ENCODE results near the gene MOB3A. TPM values are rescaled to one million over a fixed set of nuclear protein-coding genes. Genes with fewer than 3 reads are reported as not detected.
A peak's percentile ranks its signal among the peaks of the same experiment; 100 is the strongest.

The MOB3A gene
- total and polyA plus RNA-seq, 9 of the 15 experiments (the other 6 are each of a cell fraction or from before 2014, with no cell fraction given), result 1.1 to 24.1 (median 6.0) TPM

GRCh38 chr19:2055931-2056836 lies 39.9 kb downstream of the MOB3A start (continued):
- TF ChIP-seq TRIM24 (IDR thresholded peaks at IDR 0.05), result peak; percentile 29 to 37; a peak in 2 of 4 replicates
- peak; percentile 61 for TF ChIP-seq MTA2 (IDR thresholded peaks at IDR 0.05; ENCODE audit: low read depth)
- peak in 1 of 2 experiments; percentile 30; a peak in 1 of 4 replicates for TF ChIP-seq TBL1XR1 (IDR thresholded peaks at IDR 0.05; ENCODE audit: low read length in 2 of 2)
- 0 out of 2 replicates have a peak, but pooled peaks have one; percentile 16 for TF ChIP-seq MYNN (IDR thresholded peaks at IDR 0.05)
- TF ChIP-seq MYNN (CRISPR knock-in tag; IDR thresholded peaks at IDR 0.05), result no peak
- peak; percentile 55 for TF ChIP-seq RBM25 (IDR thresholded peaks at IDR 0.05; ENCODE audit: low read depth, low read length, severe bottlenecking)
- TF ChIP-seq ZNF140 (CRISPR knock-in tag; IDR thresholded peaks at IDR 0.05), result no peak
- no peak for TF ChIP-seq MXI1 (IDR thresholded peaks at IDR 0.05; ENCODE audit: low read depth, low read length)
- no peak for TF ChIP-seq TCF7 (IDR thresholded peaks at IDR 0.05; ENCODE audit: borderline replicate concordance)
- TF ChIP-seq NELFE (IDR thresholded peaks at IDR 0.05; ENCODE audit: insufficient read depth, insufficient read length), result no peak
- peak in 1 of 2 experiments; percentile 87; a peak in 1 of 4 replicates for TF ChIP-seq NONO (IDR thresholded peaks at IDR 0.05; ENCODE audit: low read depth in 2 of 2, low read length in 1 of 2)
- no peak; the same call in 1 of the 2 replicates for TF ChIP-seq ZNF830 (CRISPR knock-in tag; IDR thresholded peaks at IDR 0.05)
- TF ChIP-seq NR2C2 (CRISPR knock-in tag; IDR thresholded peaks at IDR 0.05), result no peak
- peak; percentile 60 for TF ChIP-seq NR2C2 (tag; IDR thresholded peaks at IDR 0.05)
- 0 out of 4 replicates have a peak, but pooled peaks have one; percentile 26 to 41 for TF ChIP-seq FOXK2 (conservative IDR thresholded peaks at IDR 0.05 in 1 of 2, IDR thresholded peaks at IDR 0.05 in 1 of 2; ENCODE audit: low read depth in 2 of 2)
- TF ChIP-seq MEF2D (tag; conservative IDR thresholded peaks at IDR 0.05; ENCODE audit: low read depth), result no peak
- TF ChIP-seq HCFC1 (IDR thresholded peaks at IDR 0.05; ENCODE audit: low read depth, low read length), result no peak
- TF ChIP-seq MTA3 (IDR thresholded peaks at IDR 0.05; ENCODE audit: borderline replicate concordance), result 0 out of 2 replicates have a peak, but pooled peaks have one; percentile 12
- TF ChIP-seq, protein P1, sequence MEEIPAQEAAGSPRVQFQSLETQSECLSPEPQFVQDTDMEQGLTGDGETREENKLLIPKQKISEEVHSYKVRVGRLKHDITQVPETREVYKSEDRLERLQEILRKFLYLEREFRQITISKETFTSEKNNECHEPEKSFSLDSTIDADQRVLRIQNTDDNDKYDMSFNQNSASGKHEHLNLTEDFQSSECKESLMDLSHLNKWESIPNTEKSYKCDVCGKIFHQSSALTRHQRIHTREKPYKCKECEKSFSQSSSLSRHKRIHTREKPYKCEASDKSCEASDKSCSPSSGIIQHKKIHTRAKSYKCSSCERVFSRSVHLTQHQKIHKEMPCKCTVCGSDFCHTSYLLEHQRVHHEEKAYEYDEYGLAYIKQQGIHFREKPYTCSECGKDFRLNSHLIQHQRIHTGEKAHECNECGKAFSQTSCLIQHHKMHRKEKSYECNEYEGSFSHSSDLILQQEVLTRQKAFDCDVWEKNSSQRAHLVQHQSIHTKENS (CRISPR knock-in tag; IDR thresholded peaks at IDR 0.05), result no peak
- TF ChIP-seq MCM2 (IDR thresholded peaks at IDR 0.05; ENCODE audit: low read depth), result peak; percentile 94
- TF ChIP-seq RCOR1 (IDR thresholded peaks at IDR 0.05; ENCODE audit: borderline replicate concordance in 1 of 2, low read depth in 2 of 2, low read length in 2 of 2), result peak; percentile 43 to 89; a peak in 3 of 4 replicates
- TF ChIP-seq NCOR1 (IDR thresholded peaks at IDR 0.05), result peak; percentile 41; the same call in 1 of the 2 replicates
- TF ChIP-seq POLR2H (tag; IDR thresholded peaks at IDR 0.05; ENCODE audit: low read depth), result peak; percentile 48
- peak; percentile 77 to 80; a peak in 2 of 4 replicates for TF ChIP-seq ETV6 (IDR thresholded peaks at IDR 0.05; ENCODE audit: borderline replicate concordance in 1 of 2, low read depth in 2 of 2, low read length in 1 of 2)
- no peak for TF ChIP-seq ETV6 (CRISPR knock-in tag; IDR thresholded peaks at IDR 0.05; ENCODE audit: borderline replicate concordance)
- TF ChIP-seq E2F3 (CRISPR knock-in tag; IDR thresholded peaks at IDR 0.05), result no peak
- TF ChIP-seq ZBTB26 (CRISPR knock-in tag; IDR thresholded peaks at IDR 0.05), result peak; percentile 60; the same call in 1 of the 2 replicates
- TF ChIP-seq PHF8 (IDR thresholded peaks at IDR 0.05; ENCODE audit: borderline replicate concordance, low read length), result peak; percentile 42; the same call in 1 of the 2 replicates

Measured in K562 (cell line).